ENCODE results near the gene ITPA. TPM values are rescaled to one million over a fixed set of nuclear protein-coding genes. Genes with fewer than 3 reads are reported as not detected.

ITPA gene
- total and polyA plus RNA-seq, 2 of the 8 experiments (the other 6 are each of a cell fraction or from before 2014, with no cell fraction given): 88.2 to 94.0 TPM

DNA sequence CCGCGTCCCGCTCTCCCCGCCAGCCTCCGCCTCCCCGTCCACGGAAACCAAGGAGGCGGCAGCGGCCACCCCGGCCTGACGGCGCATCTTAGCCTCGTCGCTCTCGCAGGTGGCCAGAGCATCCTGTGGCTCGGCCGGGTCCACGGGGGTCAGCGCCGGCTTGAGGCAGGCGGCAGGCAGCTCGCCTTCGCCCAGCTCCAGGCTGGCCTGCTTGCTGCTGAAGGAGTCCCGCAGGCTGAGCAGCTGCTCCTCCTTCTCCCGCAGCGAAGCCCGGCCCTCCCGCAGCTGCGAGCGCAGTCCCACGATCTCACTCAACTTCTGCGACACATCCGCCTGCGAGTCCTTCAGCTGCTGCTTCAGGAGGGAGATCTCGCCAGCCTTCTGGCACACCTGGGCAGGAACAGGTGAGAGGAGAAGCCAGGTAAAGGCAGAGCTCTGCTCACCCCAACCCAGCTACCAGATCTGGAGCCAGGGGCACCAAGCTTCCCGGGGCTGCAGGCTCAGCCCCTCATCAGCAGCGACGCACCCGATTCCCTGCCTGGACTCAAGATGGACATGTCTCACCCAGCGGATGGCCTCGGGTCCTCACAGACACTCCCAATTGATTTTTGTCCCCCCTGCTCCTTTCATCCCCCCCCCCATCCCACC is 44.4 kb upstream of the ITPA start (continued):
- TF ChIP-seq CHD2 (IDR thresholded peaks at IDR 0.05; ENCODE audit: low read length): no peak
- TF ChIP-seq TCF12 (IDR thresholded peaks at IDR 0.05; ENCODE audit: low read depth, low read length): no peak
- TF ChIP-seq CEBPB (IDR thresholded peaks at IDR 0.05; ENCODE audit: low read depth, low read length): no peak
- TF ChIP-seq RBBP5 (IDR thresholded peaks at IDR 0.05; ENCODE audit: borderline replicate concordance, low read depth, low read length): no peak
- TF ChIP-seq, protein P1, sequence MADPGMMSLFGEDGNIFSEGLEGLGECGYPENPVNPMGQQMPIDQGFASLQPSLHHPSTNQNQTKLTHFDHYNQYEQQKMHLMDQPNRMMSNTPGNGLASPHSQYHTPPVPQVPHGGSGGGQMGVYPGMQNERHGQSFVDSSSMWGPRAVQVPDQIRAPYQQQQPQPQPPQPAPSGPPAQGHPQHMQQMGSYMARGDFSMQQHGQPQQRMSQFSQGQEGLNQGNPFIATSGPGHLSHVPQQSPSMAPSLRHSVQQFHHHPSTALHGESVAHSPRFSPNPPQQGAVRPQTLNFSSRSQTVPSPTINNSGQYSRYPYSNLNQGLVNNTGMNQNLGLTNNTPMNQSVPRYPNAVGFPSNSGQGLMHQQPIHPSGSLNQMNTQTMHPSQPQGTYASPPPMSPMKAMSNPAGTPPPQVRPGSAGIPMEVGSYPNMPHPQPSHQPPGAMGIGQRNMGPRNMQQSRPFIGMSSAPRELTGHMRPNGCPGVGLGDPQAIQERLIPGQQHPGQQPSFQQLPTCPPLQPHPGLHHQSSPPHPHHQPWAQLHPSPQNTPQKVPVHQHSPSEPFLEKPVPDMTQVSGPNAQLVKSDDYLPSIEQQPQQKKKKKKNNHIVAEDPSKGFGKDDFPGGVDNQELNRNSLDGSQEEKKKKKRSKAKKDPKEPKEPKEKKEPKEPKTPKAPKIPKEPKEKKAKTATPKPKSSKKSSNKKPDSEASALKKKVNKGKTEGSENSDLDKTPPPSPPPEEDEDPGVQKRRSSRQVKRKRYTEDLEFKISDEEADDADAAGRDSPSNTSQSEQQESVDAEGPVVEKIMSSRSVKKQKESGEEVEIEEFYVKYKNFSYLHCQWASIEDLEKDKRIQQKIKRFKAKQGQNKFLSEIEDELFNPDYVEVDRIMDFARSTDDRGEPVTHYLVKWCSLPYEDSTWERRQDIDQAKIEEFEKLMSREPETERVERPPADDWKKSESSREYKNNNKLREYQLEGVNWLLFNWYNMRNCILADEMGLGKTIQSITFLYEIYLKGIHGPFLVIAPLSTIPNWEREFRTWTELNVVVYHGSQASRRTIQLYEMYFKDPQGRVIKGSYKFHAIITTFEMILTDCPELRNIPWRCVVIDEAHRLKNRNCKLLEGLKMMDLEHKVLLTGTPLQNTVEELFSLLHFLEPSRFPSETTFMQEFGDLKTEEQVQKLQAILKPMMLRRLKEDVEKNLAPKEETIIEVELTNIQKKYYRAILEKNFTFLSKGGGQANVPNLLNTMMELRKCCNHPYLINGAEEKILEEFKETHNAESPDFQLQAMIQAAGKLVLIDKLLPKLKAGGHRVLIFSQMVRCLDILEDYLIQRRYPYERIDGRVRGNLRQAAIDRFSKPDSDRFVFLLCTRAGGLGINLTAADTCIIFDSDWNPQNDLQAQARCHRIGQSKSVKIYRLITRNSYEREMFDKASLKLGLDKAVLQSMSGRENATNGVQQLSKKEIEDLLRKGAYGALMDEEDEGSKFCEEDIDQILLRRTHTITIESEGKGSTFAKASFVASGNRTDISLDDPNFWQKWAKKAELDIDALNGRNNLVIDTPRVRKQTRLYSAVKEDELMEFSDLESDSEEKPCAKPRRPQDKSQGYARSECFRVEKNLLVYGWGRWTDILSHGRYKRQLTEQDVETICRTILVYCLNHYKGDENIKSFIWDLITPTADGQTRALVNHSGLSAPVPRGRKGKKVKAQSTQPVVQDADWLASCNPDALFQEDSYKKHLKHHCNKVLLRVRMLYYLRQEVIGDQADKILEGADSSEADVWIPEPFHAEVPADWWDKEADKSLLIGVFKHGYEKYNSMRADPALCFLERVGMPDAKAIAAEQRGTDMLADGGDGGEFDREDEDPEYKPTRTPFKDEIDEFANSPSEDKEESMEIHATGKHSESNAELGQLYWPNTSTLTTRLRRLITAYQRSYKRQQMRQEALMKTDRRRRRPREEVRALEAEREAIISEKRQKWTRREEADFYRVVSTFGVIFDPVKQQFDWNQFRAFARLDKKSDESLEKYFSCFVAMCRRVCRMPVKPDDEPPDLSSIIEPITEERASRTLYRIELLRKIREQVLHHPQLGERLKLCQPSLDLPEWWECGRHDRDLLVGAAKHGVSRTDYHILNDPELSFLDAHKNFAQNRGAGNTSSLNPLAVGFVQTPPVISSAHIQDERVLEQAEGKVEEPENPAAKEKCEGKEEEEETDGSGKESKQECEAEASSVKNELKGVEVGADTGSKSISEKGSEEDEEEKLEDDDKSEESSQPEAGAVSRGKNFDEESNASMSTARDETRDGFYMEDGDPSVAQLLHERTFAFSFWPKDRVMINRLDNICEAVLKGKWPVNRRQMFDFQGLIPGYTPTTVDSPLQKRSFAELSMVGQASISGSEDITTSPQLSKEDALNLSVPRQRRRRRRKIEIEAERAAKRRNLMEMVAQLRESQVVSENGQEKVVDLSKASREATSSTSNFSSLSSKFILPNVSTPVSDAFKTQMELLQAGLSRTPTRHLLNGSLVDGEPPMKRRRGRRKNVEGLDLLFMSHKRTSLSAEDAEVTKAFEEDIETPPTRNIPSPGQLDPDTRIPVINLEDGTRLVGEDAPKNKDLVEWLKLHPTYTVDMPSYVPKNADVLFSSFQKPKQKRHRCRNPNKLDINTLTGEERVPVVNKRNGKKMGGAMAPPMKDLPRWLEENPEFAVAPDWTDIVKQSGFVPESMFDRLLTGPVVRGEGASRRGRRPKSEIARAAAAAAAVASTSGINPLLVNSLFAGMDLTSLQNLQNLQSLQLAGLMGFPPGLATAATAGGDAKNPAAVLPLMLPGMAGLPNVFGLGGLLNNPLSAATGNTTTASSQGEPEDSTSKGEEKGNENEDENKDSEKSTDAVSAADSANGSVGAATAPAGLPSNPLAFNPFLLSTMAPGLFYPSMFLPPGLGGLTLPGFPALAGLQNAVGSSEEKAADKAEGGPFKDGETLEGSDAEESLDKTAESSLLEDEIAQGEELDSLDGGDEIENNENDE (IDR thresholded peaks at IDR 0.05; ENCODE audit: insufficient replicate concordance, low read length): no peak
- TF ChIP-seq, protein P2, sequence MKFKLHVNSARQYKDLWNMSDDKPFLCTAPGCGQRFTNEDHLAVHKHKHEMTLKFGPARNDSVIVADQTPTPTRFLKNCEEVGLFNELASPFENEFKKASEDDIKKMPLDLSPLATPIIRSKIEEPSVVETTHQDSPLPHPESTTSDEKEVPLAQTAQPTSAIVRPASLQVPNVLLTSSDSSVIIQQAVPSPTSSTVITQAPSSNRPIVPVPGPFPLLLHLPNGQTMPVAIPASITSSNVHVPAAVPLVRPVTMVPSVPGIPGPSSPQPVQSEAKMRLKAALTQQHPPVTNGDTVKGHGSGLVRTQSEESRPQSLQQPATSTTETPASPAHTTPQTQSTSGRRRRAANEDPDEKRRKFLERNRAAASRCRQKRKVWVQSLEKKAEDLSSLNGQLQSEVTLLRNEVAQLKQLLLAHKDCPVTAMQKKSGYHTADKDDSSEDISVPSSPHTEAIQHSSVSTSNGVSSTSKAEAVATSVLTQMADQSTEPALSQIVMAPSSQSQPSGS (IDR thresholded peaks at IDR 0.05; ENCODE audit: low read length): no peak
- TF ChIP-seq TAF7 (optimal IDR thresholded peaks at IDR 0.05; ENCODE audit: borderline replicate concordance, low read depth, low read length): no peak
